HFFc6 (cell line): ENCODE results near the gene ACAT2. TPM values are rescaled to one million over a fixed set of nuclear protein-coding genes. Genes with fewer than 3 reads are reported as not detected.

Experiments used
- DNase-seq: peaks from one replicate; pipeline ENCODE4 v3.0.0-alpha.2; 2018
- H3K27ac Mint-ChIP-seq: 2 replicates; pipeline ENCODE4 v1.8.0; 2020; ENCODE audit warnings: mild to moderate bottlenecking, mixed read lengths
- H3K27me3 Mint-ChIP-seq: 2 replicates; pipeline ENCODE4 v1.8.0; 2021; ENCODE audit warnings: mild to moderate bottlenecking, moderate library complexity, mixed read lengths; ENCODE audit not compliant: insufficient read depth
- H3K36me3 Mint-ChIP-seq: 2 replicates; pipeline ENCODE4 v1.8.0; 2021; ENCODE audit warnings: low read depth, mixed read lengths
- H3K4me1 Mint-ChIP-seq: 2 replicates; pipeline ENCODE4 v1.8.0; 2020; ENCODE audit warnings: low read depth, mixed read lengths
- H3K4me3 Mint-ChIP-seq: 2 replicates; pipeline ENCODE4 v1.8.0; 2020; ENCODE audit warnings: mild to moderate bottlenecking, moderate library complexity, mixed read lengths
- H3K9me3 Mint-ChIP-seq: 2 replicates; pipeline ENCODE4 v1.8.0; 2020; ENCODE audit warnings: mild to moderate bottlenecking, mixed read lengths
- total RNA-seq, 6 experiments: library from RNA; stranded (reverse); fragmentation: NEBNext Ultra II Directional; extraction: Animal tissue kit (Norgen Biotek cat#: 25700); gene quantifications; 2 replicates in 1 of 6; 3 replicates in 5 of 6; pipeline ENCODE4 v1.2.3, GENCODE V29; 2021
- TF ChIP-seq, protein P1 (sequence below): fragments of 200-600 bp; sonication (generic); IDR thresholded peaks from 2 replicates; pipeline ENCODE4 v1.5.0; 2021; ENCODE audit warnings: antibody characterized with exemption, mild to moderate bottlenecking

Gene ACAT2
- total RNA-seq, 6 experiments from 2014 or later, result 25.6 to 39.9 (median 38.7) TPM

DNA sequence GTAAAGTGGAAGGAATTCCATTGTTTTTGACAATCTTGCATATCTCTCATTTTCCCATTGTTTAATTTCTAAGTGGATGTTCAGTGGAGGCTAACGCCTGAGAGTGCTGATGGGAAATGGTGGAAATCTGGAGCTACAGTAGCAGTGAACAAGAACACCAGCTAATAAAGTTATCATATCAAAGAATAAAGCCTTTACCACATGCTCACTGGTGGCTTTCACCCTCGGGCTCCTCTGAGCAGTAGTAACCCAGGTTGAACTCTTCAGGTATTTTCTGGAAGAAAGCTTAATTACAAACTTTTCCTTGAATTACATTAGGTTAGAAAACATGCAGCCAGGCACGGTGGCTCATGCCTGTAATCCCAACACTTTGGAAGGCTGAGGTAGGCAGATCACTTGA, 10.4 kb upstream of the ACAT2 start:
- H3K27ac Mint-ChIP-seq, result no peak overlapping the region
- H3K36me3 Mint-ChIP-seq, result peaks cover 29% of the 10 kb centered on the region
- DNase-seq, result no peak
- H3K9me3 Mint-ChIP-seq, result no peaks in the 10 kb centered on the region
- no peak overlapping the region for H3K4me3 Mint-ChIP-seq
- no peaks in the 10 kb centered on the region for H3K27me3 Mint-ChIP-seq
- TF ChIP-seq, protein P1, sequence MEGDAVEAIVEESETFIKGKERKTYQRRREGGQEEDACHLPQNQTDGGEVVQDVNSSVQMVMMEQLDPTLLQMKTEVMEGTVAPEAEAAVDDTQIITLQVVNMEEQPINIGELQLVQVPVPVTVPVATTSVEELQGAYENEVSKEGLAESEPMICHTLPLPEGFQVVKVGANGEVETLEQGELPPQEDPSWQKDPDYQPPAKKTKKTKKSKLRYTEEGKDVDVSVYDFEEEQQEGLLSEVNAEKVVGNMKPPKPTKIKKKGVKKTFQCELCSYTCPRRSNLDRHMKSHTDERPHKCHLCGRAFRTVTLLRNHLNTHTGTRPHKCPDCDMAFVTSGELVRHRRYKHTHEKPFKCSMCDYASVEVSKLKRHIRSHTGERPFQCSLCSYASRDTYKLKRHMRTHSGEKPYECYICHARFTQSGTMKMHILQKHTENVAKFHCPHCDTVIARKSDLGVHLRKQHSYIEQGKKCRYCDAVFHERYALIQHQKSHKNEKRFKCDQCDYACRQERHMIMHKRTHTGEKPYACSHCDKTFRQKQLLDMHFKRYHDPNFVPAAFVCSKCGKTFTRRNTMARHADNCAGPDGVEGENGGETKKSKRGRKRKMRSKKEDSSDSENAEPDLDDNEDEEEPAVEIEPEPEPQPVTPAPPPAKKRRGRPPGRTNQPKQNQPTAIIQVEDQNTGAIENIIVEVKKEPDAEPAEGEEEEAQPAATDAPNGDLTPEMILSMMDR, result no peak
- no peaks in the 10 kb centered on the region; the same call in 1 of the 2 replicates for H3K4me1 Mint-ChIP-seq

DNA sequence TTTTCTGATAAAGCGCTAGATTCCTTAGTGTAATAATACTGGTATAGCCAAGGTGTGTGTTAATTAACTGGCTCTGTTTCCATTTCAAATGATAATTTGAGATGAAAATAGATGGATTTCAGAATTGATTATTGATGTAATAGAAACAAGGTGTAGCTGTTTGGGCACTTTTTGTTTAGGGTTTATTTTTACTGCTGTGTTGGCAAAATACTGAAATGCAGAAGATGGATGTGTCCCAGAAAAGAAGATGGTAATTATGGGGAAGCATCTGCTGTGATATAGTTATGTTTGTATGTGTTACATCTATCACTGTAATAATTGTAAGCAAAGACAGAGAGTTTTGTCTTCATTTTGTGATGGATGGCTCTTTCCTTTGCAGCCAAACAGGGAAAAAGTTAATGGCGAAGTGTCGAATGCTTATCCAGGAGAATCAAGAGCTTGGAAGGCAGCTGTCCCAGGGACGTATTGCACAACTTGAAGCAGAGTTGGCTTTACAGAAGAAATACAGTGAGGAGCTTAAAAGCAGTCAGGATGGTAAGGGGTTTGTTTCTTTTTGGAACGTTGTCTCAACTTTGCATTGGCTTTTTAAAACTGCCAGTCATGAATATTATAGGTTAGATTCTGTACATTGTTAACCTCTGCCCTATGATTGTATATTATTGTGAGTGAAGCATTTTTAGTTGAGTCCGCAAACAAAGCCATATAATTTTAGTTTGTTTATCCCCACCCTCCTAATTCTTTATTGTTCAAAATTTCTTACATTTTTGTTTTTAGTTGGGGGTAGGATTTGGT, 8.6 kb upstream of the ACAT2 start:
- H3K27ac Mint-ChIP-seq, result peak overlapping the region; percentile 55

DNA sequence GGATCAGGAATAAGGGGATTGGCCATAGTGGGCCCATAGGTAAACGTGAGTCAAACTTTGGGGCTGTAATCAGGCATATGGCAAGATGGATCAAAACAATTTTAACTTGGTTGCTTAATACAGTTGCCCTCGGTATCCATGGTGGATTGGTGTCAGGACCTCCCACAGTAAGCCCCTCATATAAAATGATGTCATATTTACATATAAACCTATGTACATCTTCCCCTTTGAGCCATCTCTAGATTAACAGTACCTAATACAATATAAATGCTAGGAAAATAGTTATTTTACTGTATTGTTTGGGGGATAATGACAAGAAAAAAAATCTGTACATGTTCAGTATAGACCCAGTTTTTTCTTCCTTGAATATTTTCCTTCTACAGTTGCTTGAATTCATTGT, 7.4 kb upstream of the ACAT2 start:
- Mint-ChIP-seq H3K4me1 (peaks cover 16% of the 10 kb centered on the region), H3K36me3 (peaks cover 36% of the 10 kb centered on the region), H3K27me3 (peaks cover 2% of the 10 kb centered on the region; the same call in 1 of the 2 replicates), H3K9me3 (no peaks in the 10 kb centered on the region), H3K27ac (no peak overlapping the region), H3K4me3 (no peak overlapping the region)
- TF ChIP-seq, protein P1, result no peak
- no peak for DNase-seq

More for the DNA sequence above, 8.6 kb upstream of the ACAT2 start:
- no peak for DNase-seq
- TF ChIP-seq, protein P1, result no peak
- H3K4me1 Mint-ChIP-seq, result peaks cover 8% of the 10 kb centered on the region
- no peak overlapping the region for H3K4me3 Mint-ChIP-seq
- H3K9me3 Mint-ChIP-seq, result no peaks in the 10 kb centered on the region
- H3K27me3 Mint-ChIP-seq, result no peaks in the 10 kb centered on the region
- H3K36me3 Mint-ChIP-seq, result peaks cover 37% of the 10 kb centered on the region

DNA sequence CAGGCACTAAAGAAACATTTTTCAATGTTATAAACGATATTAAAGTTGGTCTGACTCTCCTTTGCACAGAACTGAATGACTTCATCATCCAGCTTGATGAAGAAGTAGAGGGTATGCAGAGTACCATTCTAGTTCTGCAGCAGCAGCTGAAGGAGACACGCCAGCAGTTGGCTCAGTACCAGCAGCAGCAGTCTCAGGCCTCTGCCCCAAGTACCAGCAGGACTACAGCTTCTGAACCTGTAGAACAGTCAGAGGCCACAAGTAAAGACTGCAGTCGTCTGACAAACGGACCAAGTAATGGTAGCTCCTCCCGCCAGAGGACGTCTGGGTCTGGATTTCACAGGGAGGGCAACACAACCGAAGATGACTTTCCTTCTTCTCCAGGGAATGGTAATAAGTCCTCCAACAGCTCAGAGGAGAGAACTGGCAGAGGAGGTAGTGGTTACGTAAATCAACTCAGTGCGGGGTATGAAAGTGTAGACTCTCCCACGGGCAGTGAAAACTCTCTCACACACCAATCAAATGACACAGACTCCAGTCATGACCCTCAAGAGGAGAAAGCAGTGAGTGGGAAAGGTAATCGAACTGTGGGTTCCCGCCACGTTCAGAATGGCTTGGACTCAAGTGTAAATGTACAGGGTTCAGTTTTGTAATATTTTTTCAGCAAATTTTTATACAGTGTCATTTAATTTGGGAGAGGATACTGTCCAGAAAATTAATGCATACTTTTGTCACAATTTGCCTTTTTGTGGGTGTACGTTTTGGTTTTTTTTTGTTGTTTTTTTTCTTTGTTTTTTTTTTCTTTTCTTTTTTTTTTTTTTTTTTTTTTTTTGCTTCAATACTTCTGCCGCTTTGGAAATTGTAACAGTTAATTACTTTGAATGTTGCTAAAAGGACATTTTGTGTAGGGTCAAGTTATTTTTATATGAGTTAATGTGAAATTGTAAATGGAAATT, 6.6 kb upstream of the ACAT2 start:
- no peak overlapping the region for H3K4me3 Mint-ChIP-seq

DNA sequence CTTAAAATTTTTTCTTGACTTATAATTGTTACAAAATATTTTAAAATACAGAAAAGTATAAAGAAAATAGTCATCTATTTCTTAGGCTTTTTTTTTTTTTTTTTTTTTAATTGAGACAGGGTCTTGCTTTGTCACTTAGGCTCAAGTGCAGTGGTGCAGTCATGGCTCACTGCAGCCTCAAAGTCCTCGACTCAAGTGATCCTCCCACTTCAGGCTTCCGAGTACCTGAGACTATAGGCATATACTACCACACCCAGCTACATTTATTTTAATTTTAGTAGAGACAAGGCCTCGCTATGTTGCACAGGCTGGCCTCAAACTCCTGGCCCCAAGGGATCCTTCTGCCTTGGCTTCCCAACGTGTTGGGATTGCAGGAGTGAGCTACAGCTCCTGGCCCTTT, 5.3 kb upstream of the ACAT2 start:
- Mint-ChIP-seq H3K9me3 (no peaks in the 10 kb centered on the region), H3K27me3 (peaks cover 2% of the 10 kb centered on the region; the same call in 1 of the 2 replicates), H3K27ac (no peak overlapping the region), H3K4me1 (peaks cover 37% of the 10 kb centered on the region), H3K36me3 (peaks cover 42% of the 10 kb centered on the region), H3K4me3 (no peak overlapping the region)
- no peak for DNase-seq
- TF ChIP-seq, protein P1, result no peak

More for the DNA sequence above, 6.6 kb upstream of the ACAT2 start:
- TF ChIP-seq, protein P1, result no peak
- no peak for DNase-seq
- H3K4me1 Mint-ChIP-seq, result peaks cover 25% of the 10 kb centered on the region
- peaks cover 35% of the 10 kb centered on the region for H3K36me3 Mint-ChIP-seq
- no peak overlapping the region for H3K27ac Mint-ChIP-seq
- peaks cover 2% of the 10 kb centered on the region; the same call in 1 of the 2 replicates for H3K27me3 Mint-ChIP-seq
- no peaks in the 10 kb centered on the region for H3K9me3 Mint-ChIP-seq
